Measurements from ENCODE around the gene CDC16.

Gene CDC16

DNA sequence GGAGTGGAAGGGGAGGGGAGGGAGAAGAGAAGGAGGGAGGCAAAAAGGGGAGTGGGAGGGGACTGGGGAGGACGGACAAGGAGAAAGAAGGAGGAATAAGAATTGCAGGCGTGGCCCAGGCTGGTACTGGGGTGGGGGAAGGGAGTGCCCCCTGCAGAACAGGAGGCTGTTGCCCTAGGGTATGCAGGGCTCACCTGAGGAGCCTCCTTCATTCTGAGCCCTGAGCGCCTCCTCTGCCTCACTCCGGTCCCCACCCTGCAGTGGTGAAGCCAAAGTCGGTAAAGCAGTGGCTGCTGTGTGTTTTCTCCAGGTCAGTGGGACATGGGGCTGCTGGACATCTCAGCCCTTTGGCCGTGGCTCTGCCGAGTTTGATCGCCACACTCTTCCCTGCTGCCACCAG lies 9.1 kb upstream of the CDC16 start:
- TF ChIP-seq, protein P1, sequence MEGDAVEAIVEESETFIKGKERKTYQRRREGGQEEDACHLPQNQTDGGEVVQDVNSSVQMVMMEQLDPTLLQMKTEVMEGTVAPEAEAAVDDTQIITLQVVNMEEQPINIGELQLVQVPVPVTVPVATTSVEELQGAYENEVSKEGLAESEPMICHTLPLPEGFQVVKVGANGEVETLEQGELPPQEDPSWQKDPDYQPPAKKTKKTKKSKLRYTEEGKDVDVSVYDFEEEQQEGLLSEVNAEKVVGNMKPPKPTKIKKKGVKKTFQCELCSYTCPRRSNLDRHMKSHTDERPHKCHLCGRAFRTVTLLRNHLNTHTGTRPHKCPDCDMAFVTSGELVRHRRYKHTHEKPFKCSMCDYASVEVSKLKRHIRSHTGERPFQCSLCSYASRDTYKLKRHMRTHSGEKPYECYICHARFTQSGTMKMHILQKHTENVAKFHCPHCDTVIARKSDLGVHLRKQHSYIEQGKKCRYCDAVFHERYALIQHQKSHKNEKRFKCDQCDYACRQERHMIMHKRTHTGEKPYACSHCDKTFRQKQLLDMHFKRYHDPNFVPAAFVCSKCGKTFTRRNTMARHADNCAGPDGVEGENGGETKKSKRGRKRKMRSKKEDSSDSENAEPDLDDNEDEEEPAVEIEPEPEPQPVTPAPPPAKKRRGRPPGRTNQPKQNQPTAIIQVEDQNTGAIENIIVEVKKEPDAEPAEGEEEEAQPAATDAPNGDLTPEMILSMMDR (conservative IDR thresholded peaks at IDR 0.05; ENCODE audit: low read depth): no peak
- no peak for DNase-seq (ENCODE audit: low spot score)
- H3K27ac ChIP-seq: peak overlapping the region; percentile 53
- CTCF ChIA-PET: interaction anchor here (0.8 to 1.1 kb wide), 4 partner anchors 12 to 280 kb away, joined by 3 to 10 read pairs (median 3); no protein-coding TSS in a partner anchor
- POLR2A ChIA-PET (ENCODE audit: low non-redundant PET): no interaction called here

DNA sequence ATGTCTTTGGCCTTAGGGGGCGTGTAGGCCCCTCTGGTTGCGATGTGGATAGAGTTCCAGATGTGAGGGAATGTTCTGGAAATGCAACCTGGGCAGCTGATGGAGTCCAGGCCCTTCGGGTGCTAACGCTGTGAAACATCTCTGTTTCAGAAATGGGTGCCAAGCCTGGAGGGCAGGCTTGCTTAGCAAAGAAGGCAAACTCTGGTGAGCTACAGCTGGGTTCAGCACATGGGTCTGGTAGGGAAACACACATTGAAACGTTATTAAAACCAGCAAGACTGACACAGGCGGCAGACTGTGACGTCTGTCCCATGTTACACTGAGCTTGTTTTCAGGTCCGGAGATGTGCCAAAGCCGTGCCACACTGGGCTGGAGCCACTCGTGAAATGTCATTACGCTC lies 8.6 kb upstream of the CDC16 start:
- TF ChIP-seq, protein P1 (conservative IDR thresholded peaks at IDR 0.05; ENCODE audit: low read depth): no peak

DNA sequence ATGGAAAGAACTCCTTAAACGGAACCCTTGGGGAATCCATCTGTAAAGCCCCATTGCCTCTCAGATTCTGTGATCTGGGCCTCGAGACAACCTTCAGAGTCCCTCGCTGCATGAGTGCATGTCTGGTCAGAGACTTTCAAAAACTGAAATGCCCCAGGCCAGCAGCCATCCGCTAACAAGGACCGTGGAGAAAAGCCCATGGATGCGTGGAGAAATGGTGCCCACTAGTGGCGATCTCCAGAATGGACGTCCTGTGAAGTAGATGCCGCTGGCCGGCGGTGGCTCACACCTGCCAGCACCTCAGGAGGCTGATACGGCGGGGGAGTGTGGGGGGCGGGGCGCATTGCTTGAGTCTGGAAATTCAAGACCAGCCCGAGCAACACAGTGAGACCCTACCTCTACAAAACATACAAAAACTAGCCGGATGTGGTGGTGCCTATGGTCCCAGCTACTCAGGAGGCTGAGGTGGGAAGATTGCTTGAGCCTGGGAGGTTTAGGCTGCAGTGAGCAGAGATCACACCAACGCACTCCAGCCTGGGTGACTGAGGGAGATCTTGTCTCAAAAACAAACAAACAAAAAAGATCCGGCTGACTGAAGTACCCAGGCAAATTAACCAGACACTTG lies 7.9 kb upstream of the CDC16 start:
- ChIA-PET CTCF (interaction anchor here (0.6 to 2.1 kb wide), 11 partner anchors 13 to 365 kb away, joined by 3 to 10 read pairs (median 3); no protein-coding TSS in a partner anchor), POLR2A (ENCODE audit: low non-redundant PET) (interaction anchor here (0.6 kb wide), 1 partner anchor 391 kb away, joined by 6 read pairs; no protein-coding TSS in a partner anchor)
- peak overlapping the region; percentile 53 for H3K27ac ChIP-seq
- TF ChIP-seq, protein P1 (conservative IDR thresholded peaks at IDR 0.05; ENCODE audit: low read depth): peak; percentile 93
- DNase-seq (ENCODE audit: low spot score): peak; percentile 81

More for the DNA sequence above, 8.6 kb upstream of the CDC16 start:
- DNase-seq (ENCODE audit: low spot score): no peak
- POLR2A ChIA-PET (ENCODE audit: low non-redundant PET): no interaction called here
- H3K27ac ChIP-seq: peak overlapping the region; percentile 53
- CTCF ChIA-PET: interaction anchor here (0.6 to 2.1 kb wide), 9 partner anchors 13 to 364 kb away, joined by 3 to 10 read pairs (median 3); no protein-coding TSS in a partner anchor

DNA sequence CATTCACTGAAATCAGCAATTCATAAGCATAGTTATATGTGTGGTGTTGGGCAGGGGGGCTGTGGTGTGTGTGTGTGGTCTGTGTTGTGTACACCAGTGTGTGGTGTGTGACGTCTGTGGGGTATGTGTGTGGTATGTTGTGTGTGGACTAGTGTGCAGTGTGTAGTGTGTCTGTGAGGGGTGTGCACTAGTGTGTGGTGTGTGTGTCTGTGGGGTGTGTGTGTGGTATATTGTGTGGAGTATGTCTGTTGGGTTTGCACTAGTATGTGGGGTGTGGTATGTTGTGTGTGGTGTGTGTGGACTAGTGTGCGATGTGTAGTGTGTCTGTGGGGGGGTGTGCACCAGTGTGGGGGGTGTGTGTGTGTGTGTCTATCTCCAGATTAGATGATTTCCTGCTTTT lies 7.2 kb upstream of the CDC16 start:
- POLR2A ChIA-PET (ENCODE audit: low non-redundant PET): no interaction called here
- no peak for DNase-seq (ENCODE audit: low spot score)
- H3K27ac ChIP-seq: no peak overlapping the region
- TF ChIP-seq, protein P1 (conservative IDR thresholded peaks at IDR 0.05; ENCODE audit: low read depth): no peak
- CTCF ChIA-PET: interaction anchor here (0.7 to 2.1 kb wide), 3 partner anchors 280 to 366 kb away, joined by 3 to 5 read pairs (median 3); no protein-coding TSS in a partner anchor

DNA sequence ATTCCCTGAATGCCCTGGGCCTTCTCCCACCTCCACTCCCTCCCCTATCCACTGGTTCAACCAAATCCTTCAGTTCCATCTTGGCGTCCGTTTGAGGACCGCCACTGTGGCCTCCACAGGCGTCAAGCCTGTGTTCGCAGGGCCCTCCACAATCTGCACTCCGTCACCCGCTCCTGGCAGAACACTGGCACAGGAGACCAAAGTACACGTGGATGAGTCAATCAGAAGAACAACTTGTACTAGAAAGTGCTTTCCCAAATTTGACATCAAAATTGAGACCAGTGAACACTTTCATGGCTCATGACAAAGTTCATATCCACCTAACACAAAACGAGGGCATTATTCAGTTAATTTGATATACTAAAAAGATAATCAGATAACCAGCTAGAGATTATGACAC lies 6.5 kb upstream of the CDC16 start:
- POLR2A ChIA-PET (ENCODE audit: low non-redundant PET): no interaction called here
- no peak for DNase-seq (ENCODE audit: low spot score)
- CTCF ChIA-PET: interaction anchor here (0.6 to 0.7 kb wide), 2 partner anchors 277 to 443 kb away, joined by 3 read pairs; no protein-coding TSS in a partner anchor
- TF ChIP-seq, protein P1 (conservative IDR thresholded peaks at IDR 0.05; ENCODE audit: low read depth): no peak
- H3K27ac ChIP-seq: no peak overlapping the region

DNA sequence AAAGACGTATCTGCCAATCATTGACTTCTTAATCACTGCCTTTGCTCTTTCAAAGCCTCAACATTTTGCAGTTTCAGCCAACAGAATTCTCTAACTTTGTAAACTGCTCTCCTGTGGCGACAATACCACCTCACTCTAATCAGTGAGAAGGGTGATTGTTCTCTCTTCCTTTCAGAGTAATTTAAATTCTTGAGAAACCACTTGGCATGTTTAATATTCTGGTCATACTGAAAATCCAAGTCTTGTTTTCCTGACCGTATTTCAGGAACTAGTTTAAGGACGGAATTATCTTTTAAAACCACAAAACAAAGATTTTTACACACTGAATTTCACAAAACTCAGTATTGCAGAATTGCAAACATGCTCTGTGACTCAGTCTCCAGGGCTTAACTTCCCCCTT lies 5.2 kb upstream of the CDC16 start:
- ChIA-PET CTCF (no interaction called here), POLR2A (ENCODE audit: low non-redundant PET) (no interaction called here)
- no peak for DNase-seq (ENCODE audit: low spot score)
- no peak overlapping the region for H3K27ac ChIP-seq
- TF ChIP-seq, protein P1 (conservative IDR thresholded peaks at IDR 0.05; ENCODE audit: low read depth): no peak

All from RWPE1 (cell line).